Measurements from ENCODE around the gene COBLL1.

The COBLL1 gene

GRCh38 chr2:164675687-164676086 lies 165.9 kb downstream of the COBLL1 start:
- no peak for DNase-seq

DNA sequence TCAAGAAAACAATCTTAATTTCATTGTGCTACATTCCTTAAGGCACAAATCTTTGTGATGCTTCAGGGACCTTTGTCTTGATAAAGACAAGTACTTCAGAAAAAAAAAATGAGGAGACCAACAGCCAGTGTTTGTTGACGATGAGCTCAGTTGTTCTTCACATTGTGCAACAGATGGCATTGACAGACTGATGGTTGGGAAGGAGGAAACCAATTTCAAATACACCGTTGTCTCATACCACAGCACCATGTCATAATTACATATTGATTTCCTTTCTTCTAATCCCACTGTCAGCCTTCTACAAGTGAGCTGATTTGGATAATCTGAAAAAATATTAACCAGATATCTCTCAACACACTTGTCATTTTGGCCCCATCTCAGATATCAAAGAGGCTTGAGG lies 166.6 kb downstream of the COBLL1 start:
- DNase-seq: no peak

- DNase-seq: no peak
Observed at GRCh38 chr2:164671664-164672396, 169.8 kb downstream of the COBLL1 start.

- DNase-seq: no peak
Observed at GRCh38 chr2:164669291-164669690, 172.3 kb downstream of the COBLL1 start.

GRCh38 chr2:164667566-164667965 lies 174.1 kb downstream of the COBLL1 start:
- no peak for DNase-seq

DNA sequence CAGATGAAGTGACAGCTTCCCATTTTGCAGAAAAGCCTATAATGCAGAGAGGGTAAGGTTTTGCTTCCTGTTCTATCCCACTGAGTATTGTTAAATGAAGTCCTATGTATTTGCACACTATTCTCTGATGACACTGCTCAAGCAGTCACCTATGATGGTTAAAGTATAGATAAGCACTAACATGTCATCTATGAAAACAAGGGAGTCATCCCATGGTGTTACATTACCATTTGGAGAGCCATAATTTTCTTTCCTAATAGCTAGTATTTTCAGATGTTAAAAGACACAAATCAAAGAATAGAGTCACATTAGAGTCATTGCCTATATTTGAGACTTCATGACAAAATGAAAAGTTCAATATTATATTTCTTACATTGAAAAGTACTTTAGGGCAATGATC lies 177.6 kb downstream of the COBLL1 start:
- DNase-seq: no peak

GRCh38 chr2:164662868-164663631 lies 178.6 kb downstream of the COBLL1 start:
- DNase-seq: no peak

- DNase-seq: no peak
Observed at GRCh38 chr2:164662066-164662465, 179.6 kb downstream of the COBLL1 start.

DNA sequence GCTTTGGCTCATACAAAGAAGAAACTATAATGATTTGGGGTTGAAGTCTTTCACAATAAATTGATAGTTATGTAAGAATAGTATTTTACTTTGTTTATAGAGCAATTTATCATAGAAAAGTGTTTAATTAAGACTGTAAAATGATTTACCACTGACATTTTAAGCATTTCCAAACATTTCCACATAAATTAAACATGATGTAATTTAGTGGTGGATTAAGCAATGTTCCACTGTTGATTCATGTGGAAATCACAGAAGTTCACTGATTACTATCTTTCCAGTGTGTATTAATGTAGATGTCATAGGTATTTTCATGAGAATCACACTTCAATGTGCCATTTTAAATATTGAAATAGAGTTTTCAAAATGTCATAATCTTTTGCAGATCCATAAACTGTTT lies 180.3 kb downstream of the COBLL1 start:
- DNase-seq: no peak

DNA sequence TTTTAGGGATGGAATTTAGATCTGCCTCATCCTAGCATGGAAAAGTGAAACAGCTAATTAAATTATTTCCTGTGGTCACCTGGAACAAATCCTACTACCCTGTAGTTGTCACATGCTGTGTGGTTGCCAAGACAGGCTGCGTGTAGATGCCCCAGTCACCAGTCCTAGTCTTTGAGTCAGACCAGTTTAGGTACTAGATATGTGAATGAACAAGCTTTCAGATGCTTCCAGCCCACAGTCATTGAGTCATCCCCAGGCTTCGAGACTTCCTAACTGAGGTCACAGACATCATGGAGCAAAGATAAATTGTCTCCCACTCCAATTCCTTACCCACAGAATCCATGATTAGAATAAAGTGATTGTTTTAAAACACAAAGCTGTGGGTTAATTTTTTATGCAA lies 184.5 kb downstream of the COBLL1 start:
- DNase-seq: no peak

DNA sequence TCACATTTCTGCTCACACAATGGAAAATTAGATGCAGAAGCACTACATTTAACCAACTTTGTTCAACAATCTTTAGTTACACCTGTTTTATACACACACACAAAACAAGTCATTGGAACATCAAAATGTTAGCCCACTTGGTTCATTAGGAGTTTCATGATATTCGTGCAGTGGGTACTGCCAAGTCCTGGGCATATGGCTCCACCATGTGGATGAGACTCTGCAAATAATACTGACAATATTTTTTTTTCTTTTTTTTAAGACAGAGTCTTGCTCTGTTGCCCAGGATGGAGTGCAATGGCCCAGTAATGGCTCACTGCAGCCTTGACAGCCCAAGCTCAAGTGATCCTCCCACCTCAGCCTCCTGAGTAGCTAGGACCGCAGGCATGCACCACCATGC lies 185.9 kb downstream of the COBLL1 start:
- no peak for DNase-seq

DNA sequence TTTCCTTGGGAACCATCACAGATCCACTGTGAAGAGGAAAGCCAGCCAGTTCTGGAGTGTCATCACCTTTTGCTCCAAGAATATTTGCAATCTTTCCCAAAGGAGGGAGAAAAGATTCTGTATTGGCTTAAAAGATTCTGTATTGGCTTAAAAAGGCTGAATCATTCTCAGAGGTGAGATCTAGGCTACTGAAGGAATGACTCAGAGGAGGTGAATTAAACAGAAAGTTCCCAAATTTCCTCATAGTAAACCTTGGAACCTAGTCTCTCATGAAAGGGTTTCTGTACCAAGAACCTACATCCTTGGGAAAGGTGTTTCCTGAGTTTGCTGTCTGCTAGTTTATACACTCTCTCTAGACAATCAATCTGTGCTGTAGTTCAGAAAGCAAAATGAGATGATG lies 186.3 kb downstream of the COBLL1 start:
- DNase-seq: no peak

GRCh38 chr2:164651361-164651760 lies 190.3 kb downstream of the COBLL1 start:
- DNase-seq: no peak

DNA sequence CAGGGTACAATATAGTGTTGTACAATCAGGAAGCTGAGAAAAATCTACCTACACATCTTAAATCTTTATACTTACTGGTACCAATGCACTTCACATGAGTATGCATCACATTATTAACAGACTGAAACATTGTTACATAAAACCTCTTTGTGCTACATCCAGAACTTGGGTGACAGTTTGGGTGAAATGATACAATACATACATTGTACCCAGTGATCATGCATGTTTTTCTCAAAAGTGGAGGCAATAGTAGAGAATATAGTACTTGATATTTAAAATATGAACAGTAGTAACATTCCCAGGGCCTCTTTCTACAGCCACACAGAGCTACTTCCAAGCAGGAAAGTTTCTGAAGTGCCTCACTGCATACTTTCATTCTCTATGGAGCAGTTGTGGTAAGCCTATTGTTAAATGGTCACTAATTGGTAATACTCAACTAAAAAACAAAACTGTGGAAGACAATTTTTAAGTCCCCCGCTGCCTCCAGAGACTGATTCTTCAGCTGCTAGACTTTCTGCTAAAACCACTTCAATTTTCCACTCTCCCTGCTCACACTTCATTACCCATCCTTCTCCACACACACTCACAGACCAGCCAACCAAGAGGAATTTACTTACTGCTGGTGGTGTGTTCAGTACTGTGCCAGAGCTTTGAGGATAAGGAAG lies 197.5 kb downstream of the COBLL1 start:
- no peak for DNase-seq

DNA sequence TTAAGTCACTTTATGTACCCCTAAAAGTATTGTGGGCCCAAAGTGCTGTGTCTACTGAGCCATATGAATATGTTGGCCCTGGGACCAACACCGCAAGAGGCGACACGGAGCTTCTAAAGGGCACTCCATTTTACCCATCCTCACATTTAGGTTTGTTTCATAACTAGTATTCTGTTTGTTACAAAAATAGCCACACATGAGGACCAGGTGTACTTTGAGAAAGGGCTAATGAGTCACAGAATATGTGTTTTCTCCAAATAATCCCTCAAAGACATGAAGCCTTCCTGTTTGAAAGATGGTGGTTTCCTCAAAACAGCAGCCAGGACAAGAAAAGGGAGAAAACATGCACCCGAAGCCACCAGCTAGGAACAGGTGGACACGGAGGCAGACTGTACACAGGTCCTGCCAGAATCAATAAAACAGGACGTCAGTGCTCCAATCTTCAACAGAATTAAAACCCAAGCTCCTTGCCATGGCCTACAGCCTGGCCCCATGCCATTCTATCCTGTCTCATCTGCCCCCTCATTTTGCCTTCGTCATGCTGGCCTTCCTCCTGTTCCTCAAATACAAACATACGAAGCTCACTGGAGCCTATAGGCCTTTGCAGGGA lies 198.6 kb downstream of the COBLL1 start:
- DNase-seq: no peak

DNA sequence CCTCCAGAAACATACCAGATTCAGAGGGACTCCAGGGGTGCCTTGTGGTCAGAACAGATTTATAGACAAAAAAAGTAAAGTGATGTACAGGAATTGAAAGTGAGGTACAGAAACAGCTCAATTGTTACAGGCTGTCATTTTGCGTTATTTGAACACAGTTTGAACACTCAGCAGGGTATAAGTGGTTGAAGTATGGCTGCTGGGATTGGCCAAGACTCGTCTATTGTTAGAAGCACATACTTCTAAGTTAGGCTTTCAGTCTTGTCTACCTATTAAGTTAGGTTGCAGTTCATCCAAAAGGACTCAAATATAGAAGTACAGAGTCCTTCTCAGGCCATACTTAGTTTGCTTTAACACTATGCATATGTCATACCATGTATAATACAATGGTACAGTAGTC lies 199.4 kb downstream of the COBLL1 start:
- no peak for DNase-seq

All from NK-92 treated with Interleukin-12 subunit alpha and Interleukin-12 subunit beta, amount 100 ng/mL, for 24 hours (cell line).